ENCODE results near the gene HMGXB3.
"Not testable (repeated sequence)": the region's sequence is repeated elsewhere in the genome, so short reads cannot be mapped to it uniquely, and the experiment has no call there.

HMGXB3 gene

DNA sequence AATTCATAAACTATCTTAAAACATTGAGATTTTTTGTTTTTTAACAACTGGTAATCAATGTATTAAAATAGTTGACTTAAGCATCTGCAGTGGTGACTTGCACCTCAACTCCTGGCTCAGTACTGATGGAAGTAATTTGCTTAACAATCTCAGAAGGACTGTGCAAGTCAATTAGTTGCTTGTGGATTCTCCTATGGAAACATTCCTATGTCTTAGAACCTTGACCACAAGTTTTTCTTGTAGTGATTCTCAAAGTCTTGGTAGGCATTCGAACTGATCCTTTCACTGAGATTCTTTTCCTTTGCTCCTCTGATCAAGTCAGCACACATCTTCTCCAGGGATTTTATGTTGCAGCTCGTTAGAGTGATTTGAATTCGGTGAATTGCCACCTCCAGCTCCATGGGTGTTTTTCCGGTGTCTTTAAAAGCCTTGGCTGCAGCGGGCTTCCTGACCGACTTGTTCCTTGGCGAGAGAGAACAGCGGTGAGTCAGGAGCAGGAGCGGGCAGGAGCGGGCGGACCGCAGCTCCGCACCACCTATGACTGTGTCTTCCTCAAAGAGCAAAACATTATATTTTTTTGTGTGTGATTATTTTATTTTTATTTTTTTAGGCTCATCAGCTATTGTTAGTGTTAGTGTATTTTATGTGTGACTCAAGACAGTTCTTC, 21.1 kb downstream of the HMGXB3 start:
- no peak for DNase-seq (ENCODE audit: low spot score)

DNA sequence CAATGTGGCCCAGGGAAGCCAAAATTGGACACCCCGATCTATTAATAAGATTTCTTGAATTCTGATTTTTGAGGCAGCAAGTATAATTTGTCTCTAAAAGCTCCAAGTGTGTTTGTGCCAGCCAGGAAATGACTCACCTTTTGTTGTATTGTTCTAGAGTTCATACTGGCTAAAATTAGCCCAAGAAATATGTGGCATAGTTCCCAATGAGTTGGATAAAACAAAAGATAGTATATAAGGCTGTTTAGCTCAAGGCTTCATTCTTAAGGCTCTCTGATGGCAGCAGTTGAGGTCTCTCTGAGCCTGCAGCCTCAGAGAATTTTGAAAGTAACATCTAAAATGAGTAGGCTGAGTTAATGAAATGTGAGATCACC, 21.6 kb downstream of the HMGXB3 start:
- DNase-seq (ENCODE audit: low spot score) = no peak

DNA sequence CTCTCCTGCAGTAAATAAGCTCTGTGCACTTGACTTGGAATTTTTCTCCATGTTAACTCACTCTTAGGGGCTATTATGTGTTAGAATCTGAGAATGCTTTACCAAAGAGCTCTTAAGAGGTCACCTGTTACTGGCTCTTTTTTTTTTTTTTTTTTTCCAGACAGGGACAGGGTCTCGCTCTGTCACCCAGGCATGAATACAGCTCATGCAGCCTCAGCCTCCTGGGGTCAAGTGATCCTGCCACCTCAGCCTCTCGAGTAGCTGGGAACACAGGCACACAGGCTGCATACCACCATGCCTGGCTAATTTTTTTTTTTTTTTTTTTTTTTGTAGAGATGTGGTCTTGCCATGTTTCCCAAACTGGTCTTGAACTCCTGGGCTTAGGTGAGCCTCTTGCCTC, 22.1 kb downstream of the HMGXB3 start:
- DNase-seq (ENCODE audit: low spot score) = no peak

DNA sequence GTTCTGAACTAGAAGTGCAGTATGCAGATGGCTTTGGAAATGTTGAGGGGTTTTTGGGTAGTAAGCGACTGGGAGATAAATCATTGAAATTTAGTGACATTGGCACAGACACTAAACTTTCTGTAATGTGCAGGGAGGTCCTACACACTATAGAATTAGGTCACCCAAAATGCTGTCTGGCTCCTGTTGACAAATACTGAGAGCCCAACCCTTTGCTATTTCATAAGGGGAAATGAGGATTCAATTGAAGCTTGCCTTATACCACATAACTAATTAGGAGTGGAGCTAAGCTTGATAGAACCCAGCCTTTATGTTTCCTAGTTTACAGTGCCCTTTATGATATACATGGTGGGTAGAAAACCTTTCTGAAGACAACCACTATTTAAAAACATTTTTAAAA, 22.6 kb downstream of the HMGXB3 start:
- no peak for DNase-seq (ENCODE audit: low spot score)

DNA sequence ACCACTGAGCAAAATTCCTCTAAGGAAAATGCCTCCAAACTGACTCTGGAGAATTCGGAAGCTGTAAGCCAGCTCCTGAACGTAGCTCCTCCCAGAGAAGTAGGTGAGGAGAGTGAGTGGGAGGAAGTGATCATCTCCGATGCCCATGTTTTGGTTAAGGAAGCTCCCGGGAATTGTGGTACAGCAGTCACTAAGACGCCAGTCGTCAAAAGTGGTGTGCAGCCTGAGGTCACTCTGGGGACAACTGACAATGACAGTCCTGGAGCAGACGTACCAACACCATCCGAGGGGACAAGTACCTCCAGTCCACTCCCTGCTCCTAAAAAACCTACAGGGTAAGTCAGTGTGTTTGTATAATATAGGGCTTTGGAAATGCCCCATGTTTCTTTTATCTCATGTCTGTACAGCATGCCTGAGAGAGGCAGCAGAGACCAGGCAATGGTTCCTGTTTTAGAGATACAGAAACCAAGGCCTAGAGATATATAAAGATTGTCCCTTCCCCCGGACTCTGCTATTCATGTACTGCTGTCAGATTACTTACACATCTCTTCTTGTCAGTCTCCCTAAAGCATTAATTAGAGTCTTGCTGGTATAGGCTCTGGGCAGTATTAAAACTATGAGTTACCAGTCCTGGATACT, 23.9 kb downstream of the HMGXB3 start:
- no peak for DNase-seq (ENCODE audit: low spot score)

DNA sequence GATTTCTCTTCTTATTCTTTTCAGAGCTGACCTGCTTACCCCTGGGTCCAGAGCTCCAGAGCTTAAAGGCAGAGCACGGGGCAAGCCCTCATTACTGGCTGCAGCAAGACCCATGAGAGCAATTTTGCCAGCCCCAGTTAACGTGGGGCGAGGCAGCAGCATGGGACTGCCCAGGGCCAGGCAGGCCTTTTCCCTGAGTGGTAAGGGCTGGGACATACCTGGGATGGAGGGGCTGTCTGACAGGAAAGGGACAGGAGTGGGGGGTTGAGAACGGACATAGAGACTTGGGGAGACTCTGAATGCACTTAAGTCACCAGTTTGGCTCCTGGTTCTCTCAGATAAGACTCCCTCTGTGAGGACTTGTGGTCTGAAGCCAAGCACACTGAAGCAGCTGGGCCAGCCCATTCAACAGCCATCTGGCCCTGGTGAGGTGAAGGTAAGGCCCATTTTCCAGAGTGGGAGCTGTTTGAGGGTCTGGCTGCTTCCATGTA, 26.2 kb downstream of the HMGXB3 start:
- DNase-seq (ENCODE audit: low spot score) = no peak

DNA sequence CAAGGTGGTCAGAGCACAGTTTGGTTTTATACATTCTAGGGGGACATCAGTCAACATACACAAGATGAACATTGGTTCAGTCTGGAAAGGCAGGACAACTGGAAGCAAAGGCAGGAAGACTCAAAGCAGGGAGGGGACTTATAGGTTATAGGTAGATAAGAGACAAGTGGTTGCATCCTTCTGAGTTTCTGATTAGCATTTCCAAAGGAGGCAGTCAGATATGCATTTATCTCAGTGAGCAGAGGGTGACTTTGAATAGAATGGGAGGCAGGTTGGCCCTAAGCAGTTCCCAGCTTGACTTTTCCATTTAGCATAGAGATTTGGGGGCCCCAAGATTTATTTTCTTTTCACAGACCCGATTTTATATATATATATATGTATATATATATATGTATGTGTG, 27.5 kb downstream of the HMGXB3 start:
- not testable (repeated sequence) for DNase-seq (ENCODE audit: low spot score)

DNA sequence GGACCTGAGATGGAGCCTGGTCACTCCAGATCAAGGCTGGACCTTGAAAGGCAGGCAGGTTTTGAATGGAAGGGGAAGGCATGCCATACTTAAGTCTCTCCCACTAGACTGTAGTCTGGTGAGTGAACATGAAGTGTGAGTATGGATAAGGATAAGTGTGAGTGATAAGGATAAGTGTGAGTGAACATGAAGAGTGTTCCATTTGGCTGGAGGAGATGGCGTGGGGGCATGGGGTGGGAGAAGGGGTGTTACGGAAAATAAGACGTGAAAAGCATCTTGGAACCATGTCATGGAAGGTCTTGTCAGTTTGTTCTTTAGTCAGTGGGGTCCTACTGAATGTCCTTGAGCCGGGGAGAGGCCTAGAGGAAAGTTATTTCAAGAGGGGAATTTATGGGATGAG, 32.8 kb downstream of the HMGXB3 start:
- no peak for DNase-seq (ENCODE audit: low spot score)

DNA sequence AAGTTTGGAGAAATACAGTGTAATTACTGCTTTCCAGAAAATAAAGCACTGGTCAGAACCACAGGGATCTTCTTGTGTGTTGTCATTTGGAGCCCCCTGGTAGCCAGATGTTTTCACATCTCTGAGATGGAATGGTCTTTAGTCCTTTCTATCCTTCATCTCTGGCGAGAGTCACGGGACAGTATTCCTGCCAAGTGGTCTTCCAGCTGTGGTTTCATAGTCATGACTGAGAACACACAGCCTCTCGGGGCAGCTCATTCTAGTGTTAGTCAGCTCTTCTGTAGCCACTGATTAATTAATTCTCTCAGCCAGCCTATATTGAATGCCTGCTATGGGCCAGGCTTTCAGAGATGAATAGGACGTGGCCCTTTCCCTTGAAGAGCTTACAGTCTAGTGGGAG, 34.1 kb downstream of the HMGXB3 start:
- DNase-seq (ENCODE audit: low spot score) = no peak

DNA sequence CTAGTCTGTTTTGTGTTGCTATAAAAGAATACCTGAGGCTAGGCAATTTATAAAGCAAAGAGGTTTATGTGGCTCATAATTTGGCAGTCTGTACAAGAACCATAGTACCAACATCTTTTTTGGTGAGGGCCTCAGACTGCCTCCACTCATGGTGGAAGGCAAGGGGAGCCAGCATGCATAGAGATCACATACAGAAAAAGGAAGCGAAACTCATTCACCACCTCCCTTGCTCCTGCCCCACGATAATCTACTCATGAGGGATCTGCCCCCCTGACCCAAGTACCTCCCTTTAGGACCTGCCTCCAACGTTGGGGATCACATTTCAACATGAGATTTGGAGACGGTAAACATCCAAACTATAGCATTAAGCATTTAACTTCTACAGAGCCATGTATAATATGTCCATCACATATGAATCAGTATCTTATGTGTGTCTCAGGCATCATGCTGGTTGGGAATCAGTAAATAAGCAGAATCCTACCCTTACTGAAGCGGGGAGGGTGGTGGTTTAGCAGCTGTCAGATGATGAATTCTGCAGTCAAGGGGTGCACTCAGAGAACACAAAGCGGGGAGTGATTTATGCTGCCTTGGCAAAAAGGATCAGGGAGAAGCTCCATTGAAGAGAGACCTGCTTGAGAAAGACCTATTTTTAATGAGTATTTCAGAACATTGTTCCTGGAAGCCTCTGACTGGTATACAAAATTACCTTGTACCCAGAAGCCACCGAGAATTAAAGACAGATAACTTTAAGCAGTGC, 34.8 kb downstream of the HMGXB3 start:
- DNase-seq (ENCODE audit: low spot score) = no peak

DNA sequence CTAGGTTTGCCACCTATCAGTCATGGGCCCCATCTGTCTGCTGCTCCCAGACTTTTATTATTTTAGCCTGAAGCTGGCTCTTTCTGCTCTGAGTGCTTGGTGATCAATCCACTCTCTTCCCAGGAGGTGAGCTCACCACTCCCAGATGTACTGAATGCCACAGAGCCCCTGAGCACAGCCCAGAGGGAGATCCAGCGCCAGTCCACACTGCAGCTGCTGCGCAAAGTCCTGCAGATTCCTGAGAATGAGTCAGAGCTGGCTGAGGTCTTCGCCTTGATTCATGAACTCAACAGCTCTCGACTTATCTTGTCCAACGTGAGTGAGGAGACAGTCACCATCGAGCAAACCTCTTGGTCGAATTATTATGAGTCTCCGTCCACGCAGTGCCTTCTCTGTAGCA, 36.0 kb downstream of the HMGXB3 start:
- no peak for DNase-seq (ENCODE audit: low spot score)

DNA sequence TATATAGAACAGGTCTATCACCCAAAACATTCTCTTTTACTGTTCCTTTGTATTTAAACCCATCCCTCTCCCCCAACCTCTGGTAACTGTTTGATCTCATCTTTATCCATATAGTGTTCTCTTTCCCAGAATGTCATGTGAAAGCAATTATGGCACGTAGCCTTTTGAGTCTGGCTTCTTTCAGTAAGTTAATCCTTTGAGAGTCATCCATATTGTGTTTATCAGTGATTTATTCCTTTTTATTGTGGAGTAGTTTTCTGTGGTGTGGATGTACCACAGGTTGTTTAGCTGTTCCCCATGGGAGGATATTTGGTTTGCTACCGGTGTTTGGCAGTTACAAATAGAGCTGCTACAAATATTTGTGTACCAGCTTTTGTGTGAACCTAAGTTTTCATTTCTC, 38.0 kb downstream of the HMGXB3 start:
- DNase-seq (ENCODE audit: low spot score) = no peak

DNA sequence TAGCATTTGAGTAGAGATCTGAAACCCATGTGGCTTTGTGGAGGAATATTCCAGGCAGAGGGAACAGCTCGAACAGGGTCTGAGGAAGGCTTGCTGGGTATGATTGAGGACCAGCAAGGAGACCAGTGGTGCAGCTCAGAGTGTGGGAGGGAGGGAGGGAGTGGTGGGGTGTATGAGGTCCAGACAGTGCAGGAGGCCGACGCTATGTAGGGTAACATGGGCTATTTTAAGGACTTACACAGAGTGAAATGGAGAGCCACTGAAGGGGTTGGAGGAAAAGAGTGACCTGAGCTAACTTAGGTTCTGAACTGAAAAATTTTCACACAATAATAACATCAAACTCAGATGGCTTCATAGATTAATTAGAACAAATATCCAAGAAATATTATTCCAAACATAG, 41.9 kb downstream of the HMGXB3 start:
- no peak for DNase-seq (ENCODE audit: low spot score)

DNA sequence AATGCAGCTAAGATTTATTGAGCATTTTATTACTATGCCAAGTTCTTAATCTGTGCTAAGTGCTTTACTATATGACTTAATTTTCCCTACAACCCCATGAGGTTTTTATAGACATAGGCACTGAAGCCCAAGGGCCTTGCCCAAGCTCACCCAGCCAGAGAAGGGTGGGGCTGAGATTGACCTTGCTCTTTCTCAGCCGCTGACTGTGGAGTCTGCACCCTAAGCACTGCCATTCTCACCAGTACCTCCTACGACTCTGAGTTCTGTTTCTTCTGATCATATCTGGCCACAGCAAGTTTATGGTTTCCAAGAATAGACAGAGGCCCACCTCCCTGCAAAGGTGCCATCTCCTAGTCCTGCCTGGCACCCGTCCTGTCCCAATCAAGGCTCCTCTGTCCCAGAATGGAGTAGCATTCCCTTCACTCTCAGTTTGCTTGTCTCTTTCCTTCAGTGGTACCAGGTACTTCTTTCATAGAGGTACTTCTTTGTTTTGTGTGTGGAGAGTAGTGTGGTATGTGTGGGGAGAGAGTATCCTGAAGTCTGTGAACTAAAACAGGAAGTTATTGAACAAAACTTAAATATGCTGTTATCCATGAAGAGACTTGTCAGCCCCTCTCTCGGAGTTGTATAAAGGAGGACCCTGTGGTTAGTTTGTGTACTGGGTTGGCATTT, 43.3 kb downstream of the HMGXB3 start:
- DNase-seq (ENCODE audit: low spot score) = no peak

DNA sequence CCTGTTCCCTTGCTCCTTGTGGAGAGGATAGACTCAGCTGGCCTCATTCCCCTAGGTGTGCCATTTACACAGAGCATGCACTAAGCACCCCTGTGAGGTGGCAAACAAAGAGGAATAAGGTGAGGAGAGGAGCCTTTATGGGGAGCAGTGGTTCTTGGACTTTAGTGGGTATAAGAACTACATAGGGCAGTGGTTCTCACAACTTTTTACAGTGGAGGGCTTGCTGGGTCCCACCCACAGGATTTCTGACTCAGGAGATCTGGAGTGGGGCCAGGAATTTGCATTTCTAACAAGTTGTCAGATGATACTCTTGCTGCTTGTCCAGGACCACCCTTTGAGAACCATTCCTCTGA, 43.8 kb downstream of the HMGXB3 start:
- DNase-seq (ENCODE audit: low spot score) = no peak

DNA sequence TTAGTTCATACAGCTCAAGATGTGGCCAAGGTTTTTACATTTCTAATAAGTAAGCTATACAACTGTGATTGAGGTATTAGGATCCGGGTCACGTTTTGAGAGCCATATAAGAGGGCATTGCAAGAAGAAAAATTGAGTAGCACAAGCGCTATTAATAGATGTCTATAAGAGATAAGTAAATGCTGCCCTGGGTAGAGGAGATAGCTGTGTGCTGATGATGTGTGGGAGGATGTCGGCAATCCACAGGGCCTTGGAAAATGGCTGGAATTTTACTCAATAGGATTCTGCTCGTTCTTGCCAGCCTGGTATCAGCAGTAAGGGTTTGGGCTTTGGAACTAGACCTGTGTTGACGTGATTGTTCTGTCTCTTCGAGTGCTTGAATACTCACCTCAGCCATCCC, 44.2 kb downstream of the HMGXB3 start:
- no peak for DNase-seq (ENCODE audit: low spot score)

DNA sequence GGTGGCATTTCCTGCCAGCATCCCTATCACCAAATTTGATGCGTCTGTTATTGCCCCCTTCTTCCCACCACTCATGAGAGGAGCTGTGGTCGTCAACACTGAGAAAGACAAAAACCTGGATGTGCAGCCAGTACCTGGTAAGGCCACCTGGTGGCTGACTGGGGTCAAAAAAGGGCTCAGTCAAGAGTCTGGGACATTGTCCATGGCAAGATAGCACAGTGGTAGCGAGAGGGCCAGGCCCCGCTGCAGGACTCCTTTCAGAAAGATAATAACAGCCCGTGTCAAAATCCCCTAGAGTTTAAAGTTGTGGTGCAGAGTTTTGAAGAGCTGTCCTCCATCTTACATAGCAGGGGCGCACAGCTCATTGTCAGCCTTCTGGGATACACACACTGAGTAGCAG, 45.0 kb downstream of the HMGXB3 start:
- no peak for DNase-seq (ENCODE audit: low spot score)

DNA sequence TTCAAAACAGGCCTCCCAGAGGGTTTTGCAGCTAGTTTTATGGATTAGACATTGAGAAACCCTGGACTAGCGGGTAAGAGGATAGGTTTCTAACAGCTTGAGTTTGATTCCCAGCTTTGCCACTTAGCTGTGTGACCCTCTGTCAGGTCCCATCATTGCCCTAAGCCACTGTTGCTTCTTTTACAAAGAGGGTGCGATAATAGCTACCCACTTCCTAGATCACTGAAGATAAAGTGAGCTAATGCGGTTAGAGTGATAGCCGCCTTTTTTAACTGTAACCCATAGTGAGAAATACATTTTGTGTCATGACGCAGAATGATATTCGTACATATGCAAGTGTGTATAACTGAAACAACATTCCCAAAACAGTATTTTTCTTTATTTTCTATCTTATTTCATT, 45.5 kb downstream of the HMGXB3 start:
- peak; percentile 41 for DNase-seq (ENCODE audit: low spot score)

DNA sequence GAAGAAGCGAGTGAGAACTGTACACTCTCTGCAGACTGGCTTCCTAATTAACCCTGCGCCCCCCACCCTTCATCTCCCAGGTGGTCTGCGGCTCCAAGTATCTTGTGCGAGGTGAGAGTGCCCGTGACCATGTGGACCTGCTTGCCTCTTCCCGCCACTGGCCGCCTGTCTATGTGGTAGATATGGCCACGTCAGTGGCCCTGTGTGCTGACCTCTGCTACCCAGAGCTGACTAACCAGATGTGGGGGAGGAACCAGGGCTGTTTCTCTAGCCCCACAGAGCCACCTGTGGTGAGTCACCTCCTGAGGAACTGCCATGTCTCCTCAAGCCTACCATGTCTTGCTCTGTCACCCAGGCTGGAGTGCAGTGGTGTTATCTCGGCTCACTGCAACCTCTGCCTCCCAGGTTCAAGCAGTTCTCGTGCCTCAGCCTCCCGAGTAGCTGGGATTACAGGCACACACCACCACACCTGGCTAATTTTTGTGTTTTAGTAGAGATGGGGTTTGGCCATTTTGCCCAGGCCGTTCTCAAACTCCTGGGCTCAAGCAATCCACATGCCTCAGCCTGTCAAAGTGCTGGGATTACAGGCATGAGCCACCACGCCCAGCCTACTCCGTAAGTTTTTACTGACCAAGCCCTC, 49.8 kb downstream of the HMGXB3 start:
- not testable (repeated sequence) for DNase-seq (ENCODE audit: low spot score)

DNA sequence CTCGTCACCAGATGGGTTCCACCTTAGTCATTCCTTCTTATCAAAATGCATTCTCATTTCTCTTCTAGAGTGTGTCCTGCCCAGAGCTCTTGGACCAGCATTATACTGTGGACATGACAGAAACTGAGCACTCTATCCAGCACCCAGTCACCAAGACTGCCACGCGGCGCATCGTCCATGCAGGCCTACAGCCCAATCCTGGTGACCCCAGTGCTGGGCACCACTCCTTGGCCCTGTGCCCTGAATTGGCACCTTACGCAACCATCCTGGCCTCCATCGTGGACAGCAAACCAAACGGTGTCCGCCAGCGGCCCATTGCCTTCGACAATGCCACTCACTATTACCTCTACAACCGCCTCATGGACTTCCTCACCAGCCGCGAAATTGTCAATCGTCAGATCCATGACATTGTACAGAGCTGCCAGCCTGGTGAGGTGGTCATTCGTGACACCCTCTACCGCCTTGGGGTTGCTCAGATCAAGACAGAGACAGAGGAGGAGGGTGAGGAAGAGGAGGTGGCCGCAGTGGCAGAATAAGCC, 51.2 kb downstream of the HMGXB3 start:
- no peak for DNase-seq (ENCODE audit: low spot score)

DNA sequence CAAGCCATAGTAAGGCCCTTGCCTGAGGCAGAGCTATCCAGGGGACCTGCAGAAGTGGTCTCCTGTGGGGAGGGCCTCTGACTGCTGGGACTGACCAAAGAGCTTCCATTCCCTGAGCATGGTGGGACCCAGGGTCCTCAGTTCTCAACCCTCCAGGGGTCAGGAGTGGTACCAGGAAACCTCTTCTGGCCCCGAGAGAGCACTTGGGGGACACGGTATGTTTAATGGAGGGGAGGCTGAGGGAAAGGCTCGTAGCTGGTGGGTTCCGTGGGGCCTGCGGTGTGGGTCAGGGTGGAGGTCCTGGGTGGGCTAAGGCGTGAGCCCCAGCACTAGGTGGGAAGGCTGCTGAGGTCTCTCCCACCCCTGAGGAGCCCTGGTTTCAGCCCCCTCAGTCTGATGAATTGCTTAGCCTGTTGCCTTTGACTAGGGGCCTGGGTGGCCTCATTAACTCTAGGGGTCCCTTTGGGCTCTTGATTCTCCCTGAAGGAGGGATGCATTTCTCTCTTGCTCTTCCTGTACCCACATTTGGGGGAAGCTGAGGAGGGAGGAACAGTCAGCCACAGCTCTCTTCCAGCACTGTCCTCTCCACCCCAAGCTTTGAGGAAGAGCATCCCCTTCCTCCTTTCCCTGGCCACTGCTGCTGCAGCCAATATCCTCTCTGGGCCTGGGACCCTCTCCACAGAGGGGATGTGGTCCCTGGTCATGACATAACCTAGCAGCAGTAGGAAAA, 51.9 kb downstream of the HMGXB3 start:
- no peak for DNase-seq (ENCODE audit: low spot score)

All from activated CD4-positive, alpha-beta T cell treated with anti-CD3 and anti-CD28 coated beads, Interleukin-2, Interleukin-4, amounts not matched to agents 100 ng/mL and 50 ng/mL, durations not matched to agents 16 hours and 8 hours (primary cell).